ENCODE results near the gene IL17RD. TPM values are rescaled to one million over a fixed set of nuclear protein-coding genes. Genes with fewer than 3 reads are reported as not detected.

Gene IL17RD
- total RNA-seq, 1 experiment from 2014 or later, result 31.7 TPM

DNA sequence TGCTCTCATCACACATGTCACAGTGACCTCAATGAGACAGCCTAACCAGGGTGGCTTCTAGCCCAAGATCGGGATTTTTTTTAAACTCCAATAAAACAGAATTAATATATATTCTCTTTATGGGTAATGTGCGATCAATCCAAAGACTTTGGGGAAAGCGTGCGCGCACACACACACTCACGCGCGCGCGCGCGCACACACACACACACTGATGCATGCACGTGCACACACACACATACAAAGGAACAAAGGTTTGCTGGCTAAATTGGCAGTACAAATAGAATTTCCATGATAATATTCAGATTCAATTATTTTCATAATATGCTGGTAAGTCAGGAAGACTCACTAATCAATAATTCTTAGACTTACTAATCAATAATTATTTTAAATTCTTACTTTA, 19.3 kb downstream of the IL17RD start:
- no peak overlapping the region for H3K23ac ChIP-seq (ENCODE audit: insufficient read length, low read depth, low read length)
- Mint-ChIP-seq H3K27ac (no peak overlapping the region; a peak in 1 of 7 replicates), H3K9me3 (no peaks in the 10 kb centered on the region), H3K4me3 (no peak overlapping the region), H3K4me1 (peaks cover 30 to 33% of the 10 kb centered on the region in 2 experiments), H3K27me3 (ENCODE audit: low read depth) (peaks cover 3% of the 10 kb centered on the region), H3K36me3 (ENCODE audit: insufficient read depth in 1 of 3, low read depth in 3 of 3) (peaks cover 4 to 8% (median 8%) of the 10 kb centered on the region in 3 experiments; a peak in 5 of 7 replicates)
- no peak overlapping the region for H3K27ac ChIP-seq (ENCODE audit: insufficient read length, low read depth, low read length)
- no peak overlapping the region for H3K4me2 ChIP-seq (ENCODE audit: insufficient read depth, insufficient read length, low read length)
- no peak overlapping the region for H4K5ac ChIP-seq (ENCODE audit: insufficient read length, low read depth, low read length)
- no peak overlapping the region for H2BK120ac ChIP-seq (ENCODE audit: low read depth, low read length, poor library complexity, severe bottlenecking)
- no peak overlapping the region for H3K4ac ChIP-seq (ENCODE audit: low read depth, low read length)
- no peaks in the 10 kb centered on the region for H3K23me2 ChIP-seq (ENCODE audit: insufficient read length, low read depth, low read length, poor library complexity, severe bottlenecking)
- no peaks in the 10 kb centered on the region for H3K27me3 ChIP-seq (ENCODE audit: insufficient read depth, low read length)
- H3K18ac ChIP-seq (ENCODE audit: insufficient read length, low read depth, low read length), result no peak overlapping the region
- H3K56ac ChIP-seq (ENCODE audit: insufficient read length, low read depth, low read length), result no peak overlapping the region
- WGBS (ENCODE audit: extremely low coverage, insufficient read length, low lambda C conversion rate), result no CpG with 5 or more reads among the region's 13 CpGs
- peaks cover 2% of the 10 kb centered on the region; the same call in 1 of the 2 replicates for H3K79me2 ChIP-seq (ENCODE audit: insufficient read depth, low read length)
- no peak overlapping the region for H3T11ph ChIP-seq (ENCODE audit: low read length)
- no peaks in the 10 kb centered on the region for H3K79me1 ChIP-seq (ENCODE audit: insufficient read depth, low read depth, low read length, poor library complexity, severe bottlenecking)
- peaks cover 6% of the 10 kb centered on the region; the same call in 1 of the 2 replicates for H3K4me1 ChIP-seq (ENCODE audit: insufficient read depth, low read length)
- no peak overlapping the region for H2BK5ac ChIP-seq (ENCODE audit: insufficient read length, low read length)
- H4K8ac ChIP-seq (replicated peaks; ENCODE audit: insufficient read length, low read depth, low read length), result no peak overlapping the region
- no peak overlapping the region for H3K9ac ChIP-seq (ENCODE audit: extremely low read depth, insufficient read length, low read length)
- H2BK15ac ChIP-seq (ENCODE audit: low read depth, low read length), result no peak overlapping the region
- no peak overlapping the region for H4K91ac ChIP-seq (ENCODE audit: insufficient read length, low read depth, low read length)
- H3K9me3 ChIP-seq (ENCODE audit: control insufficient read depth, low read depth, low read length), result no peaks in the 10 kb centered on the region
- no peak overlapping the region for H2AFZ ChIP-seq (ENCODE audit: low read length)
- no peak overlapping the region for H3K14ac ChIP-seq (ENCODE audit: insufficient read depth, low read length)
- H2BK20ac ChIP-seq (ENCODE audit: low read depth, low read length, poor library complexity, severe bottlenecking), result no peak overlapping the region
- H4K20me1 ChIP-seq (ENCODE audit: control insufficient read depth, insufficient read depth, insufficient read length), result no peaks in the 10 kb centered on the region
- no peak overlapping the region for H2BK12ac ChIP-seq (ENCODE audit: insufficient read length, low read depth, low read length)
- no peak overlapping the region for H2AK5ac ChIP-seq (ENCODE audit: insufficient read length, low read length)
- TF ChIP-seq, protein P1, sequence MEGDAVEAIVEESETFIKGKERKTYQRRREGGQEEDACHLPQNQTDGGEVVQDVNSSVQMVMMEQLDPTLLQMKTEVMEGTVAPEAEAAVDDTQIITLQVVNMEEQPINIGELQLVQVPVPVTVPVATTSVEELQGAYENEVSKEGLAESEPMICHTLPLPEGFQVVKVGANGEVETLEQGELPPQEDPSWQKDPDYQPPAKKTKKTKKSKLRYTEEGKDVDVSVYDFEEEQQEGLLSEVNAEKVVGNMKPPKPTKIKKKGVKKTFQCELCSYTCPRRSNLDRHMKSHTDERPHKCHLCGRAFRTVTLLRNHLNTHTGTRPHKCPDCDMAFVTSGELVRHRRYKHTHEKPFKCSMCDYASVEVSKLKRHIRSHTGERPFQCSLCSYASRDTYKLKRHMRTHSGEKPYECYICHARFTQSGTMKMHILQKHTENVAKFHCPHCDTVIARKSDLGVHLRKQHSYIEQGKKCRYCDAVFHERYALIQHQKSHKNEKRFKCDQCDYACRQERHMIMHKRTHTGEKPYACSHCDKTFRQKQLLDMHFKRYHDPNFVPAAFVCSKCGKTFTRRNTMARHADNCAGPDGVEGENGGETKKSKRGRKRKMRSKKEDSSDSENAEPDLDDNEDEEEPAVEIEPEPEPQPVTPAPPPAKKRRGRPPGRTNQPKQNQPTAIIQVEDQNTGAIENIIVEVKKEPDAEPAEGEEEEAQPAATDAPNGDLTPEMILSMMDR (conservative IDR thresholded peaks at IDR 0.05), result no peak
- DNase-seq, result no peak
